Activated B cell treated with CpG ODN at 0.5 μM for 24 hours (primary cell): ENCODE data around the gene OBI1. TPM values are rescaled to one million over a fixed set of nuclear protein-coding genes. Genes with fewer than 3 reads are reported as not detected.

ENCODE experiments used
- ATAC-seq: fragments of 200-7000 bp; cut with Tn5 transposase; one replicate; pipeline ENCODE4 v1.10.0; 2021; ENCODE audit warnings: low read depth, mild to moderate bottlenecking, moderate library complexity
- CTCF ChIA-PET: fragments of 350-600 bp; sonication (Branson Sonifier 250); formaldehyde crosslinking; loops from one replicate; lab custom pipeline; 2021; ENCODE audit warnings: antibody characterized with exemption; lab: Charles Lee
- POLR2A ChIA-PET: fragments of 350-600 bp; sonication (Branson Sonifier 250); formaldehyde crosslinking; loops from one replicate; lab custom pipeline; 2021; ENCODE audit warnings: antibody characterized with exemption; lab: Charles Lee
- DNase-seq: peaks from one replicate; pipeline ENCODE4 v3.0.0; 2022
- H3K27ac Mint-ChIP-seq: one replicate; pipeline ENCODE4 v1.8.0; 2020; ENCODE audit warnings: mixed read lengths
- H3K27me3 Mint-ChIP-seq: one replicate; pipeline ENCODE4 v1.8.0; 2021; ENCODE audit warnings: mixed read lengths
- H3K36me3 Mint-ChIP-seq: one replicate; pipeline ENCODE4 v1.8.0; 2021; ENCODE audit warnings: low read depth, mixed read lengths
- H3K4me1 Mint-ChIP-seq: one replicate; pipeline ENCODE4 v1.8.0; 2021; ENCODE audit warnings: mixed read lengths
- H3K4me3 Mint-ChIP-seq: one replicate; pipeline ENCODE4 v1.8.0; 2020; ENCODE audit warnings: mild to moderate bottlenecking, mixed read lengths
- H3K9me3 Mint-ChIP-seq: one replicate; pipeline ENCODE4 v1.8.0; 2020; ENCODE audit warnings: mixed read lengths
- CTCF ChIP-seq: fragments of 200-600 bp; IDR thresholded peaks from one replicate; pipeline ENCODE4 v1.8.0; 2022; ENCODE audit warnings: antibody characterized with exemption, mild to moderate bottlenecking
- intact Hi-C: fragments of 100-400 bp; cut with micrococcal nuclease; formaldehyde crosslinking; loops from one replicate; pipeline ENCODE4 v1.15.1; 2024
- total RNA-seq: library from RNA; stranded (reverse); gene quantifications from 2 replicates; pipeline ENCODE4 v1.2.3, GENCODE V29; 2022

The OBI1 gene
- total RNA-seq, 1 donor from 2014 or later, result 19.1 TPM

GRCh38 chr13:78572459-78572858 lies 86.5 kb downstream of the OBI1 start:
- ATAC-seq (no peak), DNase-seq (no peak)
- Mint-ChIP-seq H3K27me3 (peaks cover 6% of the 10 kb centered on the region), H3K4me3 (no peak overlapping the region), H3K9me3 (no peaks in the 10 kb centered on the region), H3K4me1 (no peaks in the 10 kb centered on the region), H3K36me3 (no peaks in the 10 kb centered on the region), H3K27ac (no peak overlapping the region)
- CTCF ChIA-PET, result no interaction called here
- intact Hi-C loops, result no loop called here
- POLR2A ChIA-PET, result no interaction called here
- TF ChIP-seq CTCF, result no peak

DNA sequence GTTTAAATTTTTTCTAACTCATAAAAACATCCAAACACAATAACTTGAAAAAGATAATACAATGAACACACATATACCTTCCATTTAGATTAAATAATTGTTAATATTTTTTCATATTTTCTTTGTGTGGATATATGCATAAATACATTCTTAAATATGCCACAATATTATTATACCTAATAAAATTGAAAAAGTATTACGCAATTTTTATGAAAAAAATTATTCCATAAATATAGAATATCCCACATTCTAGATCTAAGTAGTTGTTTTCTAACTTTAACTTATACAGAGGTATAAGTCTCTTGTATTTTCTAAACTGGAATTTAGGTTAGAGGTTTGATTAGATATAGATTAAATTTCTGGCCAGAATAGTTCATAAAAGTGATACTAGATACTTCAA lies 89.9 kb downstream of the OBI1 start:
- ChIA-PET CTCF (no interaction called here), POLR2A (no interaction called here)
- H3K4me3 Mint-ChIP-seq, result no peak overlapping the region
- no peaks in the 10 kb centered on the region for H3K4me1 Mint-ChIP-seq
- H3K27ac Mint-ChIP-seq, result no peak overlapping the region
- no peaks in the 10 kb centered on the region for H3K36me3 Mint-ChIP-seq
- intact Hi-C loops, result no loop called here
- ATAC-seq, result no peak
- peaks cover 6% of the 10 kb centered on the region for H3K27me3 Mint-ChIP-seq
- no peak for DNase-seq
- no peaks in the 10 kb centered on the region for H3K9me3 Mint-ChIP-seq
- no peak for TF ChIP-seq CTCF

- Mint-ChIP-seq H3K27me3 (peaks cover 12% of the 10 kb centered on the region), H3K9me3 (peaks cover 2% of the 10 kb centered on the region), H3K4me1 (no peaks in the 10 kb centered on the region), H3K36me3 (no peaks in the 10 kb centered on the region), H3K27ac (no peak overlapping the region), H3K4me3 (no peak overlapping the region)
- TF ChIP-seq CTCF, result no peak
- POLR2A ChIA-PET, result no interaction called here
- ATAC-seq (no peak), DNase-seq (no peak)
- intact Hi-C loops, result no loop called here
- CTCF ChIA-PET, result no interaction called here
Measured at GRCh38 chr13:78566631-78567030, 92.3 kb downstream of the OBI1 start.

Other genes starting within 250 kb of the OBI1 start
- 0.04 and 0.07 TPM in 2 replicates for gene POU4F1, start 55.6 kb downstream of the OBI1 start, total RNA-seq